ENCODE results near the gene KCNN4. TPM values are rescaled to one million over a fixed set of nuclear protein-coding genes. Genes with fewer than 3 reads are reported as not detected.

KCNN4 gene
- total and polyA plus RNA-seq, 4 donors: 2.4 to 31.7 (median 12.7) TPM

- H3K4me1 ChIP-seq (ENCODE audit: control insufficient read depth in 5 of 5, insufficient read depth in 5 of 5, low read length in 5 of 5): peaks cover 0 to 7% (median 0%) of the 10 kb centered on the region in 5 donors
- 82 to 88% methylated on average over 5 of the region's 5 CpGs for WGBS, 2 donors
- no peak overlapping the region for H3K9ac ChIP-seq (ENCODE audit: insufficient read depth in 1 of 2, low read length in 2 of 2)
- DNase-seq (no peak), ATAC-seq (ENCODE audit: insufficient read depth, low FRiP score) (no peak)
- no peak overlapping the region for H3K27ac ChIP-seq (ENCODE audit: low read depth in 1 of 2, low read length in 1 of 2)
- TF ChIP-seq CTCF (IDR thresholded peaks at IDR 0.05; ENCODE audit: control extremely low read depth, extremely low read depth): no peak
- H3K4me3 ChIP-seq: no peak overlapping the region
- peaks cover 11 to 47% (median 37%) of the 10 kb centered on the region in 4 donors for H3K36me3 ChIP-seq (ENCODE audit: control insufficient read depth in 4 of 4, insufficient read depth in 4 of 4, low read length in 4 of 4)
- H3K9me3 ChIP-seq (ENCODE audit: control insufficient read depth in 4 of 4, insufficient read depth in 3 of 4, low read length in 3 of 4): peaks cover 0 to 2% (median 0%) of the 10 kb centered on the region in 4 donors
- no peaks in the 10 kb centered on the region for H3K27me3 ChIP-seq (ENCODE audit: control insufficient read depth in 3 of 3, insufficient read depth in 3 of 3, low read length in 2 of 3)
Measured at GRCh38 chr19:43729919-43730318, 50.9 kb downstream of the KCNN4 start.

GRCh38 chr19:43727593-43727853 lies 53.2 kb downstream of the KCNN4 start:
- DNase-seq: no peak
- Histone ChIP-seq H3K9ac (ENCODE audit: insufficient read depth in 1 of 2, low read length in 2 of 2) (no peak overlapping the region), H3K27ac (ENCODE audit: low read depth in 1 of 2, low read length in 1 of 2) (no peak overlapping the region), H3K4me1 (ENCODE audit: control insufficient read depth in 5 of 5, insufficient read depth in 5 of 5, low read length in 5 of 5) (peaks cover 0 to 7% (median 0%) of the 10 kb centered on the region in 5 donors), H3K27me3 (ENCODE audit: control insufficient read depth in 3 of 3, insufficient read depth in 3 of 3, low read length in 2 of 3) (no peaks in the 10 kb centered on the region), H3K9me3 (ENCODE audit: control insufficient read depth in 4 of 4, insufficient read depth in 3 of 4, low read length in 3 of 4) (peaks cover 0 to 2% (median 0%) of the 10 kb centered on the region in 4 donors), H3K4me3 (no peak overlapping the region), H3K36me3 (ENCODE audit: control insufficient read depth in 4 of 4, insufficient read depth in 4 of 4, low read length in 4 of 4) (peaks cover 3 to 31% (median 23%) of the 10 kb centered on the region in 4 donors)
- no peak for ATAC-seq (ENCODE audit: insufficient read depth, low FRiP score)
- no peak for TF ChIP-seq CTCF (IDR thresholded peaks at IDR 0.05; ENCODE audit: control extremely low read depth, extremely low read depth)
- WGBS, 2 donors: 55 to 63% methylated on average over 4 of the region's 4 CpGs

- DNase-seq (no peak), ATAC-seq (ENCODE audit: insufficient read depth, low FRiP score) (no peak)
- 66% methylated on average over 15 of the region's 15 CpGs for WGBS, 2 donors
Measured at GRCh38 chr19:43726736-43727592, 53.8 kb downstream of the KCNN4 start.

More at GRCh38 chr19:43726736-43727592, 53.8 kb downstream of the KCNN4 start:
- Histone ChIP-seq H3K27me3 (ENCODE audit: control insufficient read depth in 3 of 3, insufficient read depth in 3 of 3, low read length in 2 of 3) (no peaks in the 10 kb centered on the region), H3K36me3 (ENCODE audit: control insufficient read depth in 4 of 4, insufficient read depth in 4 of 4, low read length in 4 of 4) (peaks cover 0 to 27% (median 20%) of the 10 kb centered on the region in 4 donors), H3K4me1 (ENCODE audit: control insufficient read depth in 5 of 5, insufficient read depth in 5 of 5, low read length in 5 of 5) (peaks cover 0 to 7% (median 0%) of the 10 kb centered on the region in 5 donors), H3K9ac (ENCODE audit: insufficient read depth in 1 of 2, low read length in 2 of 2) (no peak overlapping the region), H3K27ac (ENCODE audit: low read depth in 1 of 2, low read length in 1 of 2) (no peak overlapping the region), H3K9me3 (ENCODE audit: control insufficient read depth in 4 of 4, insufficient read depth in 3 of 4, low read length in 3 of 4) (peaks cover 0 to 2% (median 0%) of the 10 kb centered on the region in 4 donors), H3K4me3 (no peak overlapping the region)
- no peak for TF ChIP-seq CTCF (IDR thresholded peaks at IDR 0.05; ENCODE audit: control extremely low read depth, extremely low read depth)
